ENCODE results near the gene GK2.

Gene GK2

GRCh38 chr4:79360006-79360405 is 48.0 kb downstream of the GK2 start:
- Histone ChIP-seq H2BK12ac (ENCODE audit: low read length) (no peak overlapping the region), H3K79me2 (ENCODE audit: control insufficient read depth, insufficient read depth, low read length, poor library complexity) (no peaks in the 10 kb centered on the region), H3K23ac (ENCODE audit: low read length) (no peak overlapping the region), H3K9ac (ENCODE audit: low read length) (no peak overlapping the region), H3K4me2 (ENCODE audit: low read length) (no peak overlapping the region), H3K4me1 (ENCODE audit: control insufficient read depth in 1 of 2, insufficient read depth in 2 of 2, low read length in 2 of 2) (no peaks in the 10 kb centered on the region), H3K36me3 (ENCODE audit: control insufficient read depth in 1 of 2, insufficient read depth in 2 of 2, low read length in 2 of 2) (no peaks in the 10 kb centered on the region), H3K79me1 (ENCODE audit: low read length) (no peaks in the 10 kb centered on the region), H2BK120ac (ENCODE audit: insufficient read depth, low read length, poor library complexity) (no peak overlapping the region), H3K27ac (ENCODE audit: low read depth, low read length) (no peak overlapping the region), H3K9me3 (ENCODE audit: insufficient read depth, low read depth, low read length) (no peaks in the 10 kb centered on the region), H2AFZ (ENCODE audit: insufficient read depth, low read length, poor library complexity) (no peak overlapping the region), H3K4ac (ENCODE audit: low read depth, low read length) (no peak overlapping the region), H2AK5ac (ENCODE audit: low read length) (no peak overlapping the region), H4K91ac (ENCODE audit: low read depth, low read length) (no peak overlapping the region), H3K27me3 (ENCODE audit: insufficient read depth, low read length) (no peaks in the 10 kb centered on the region), H3K4me3 (ENCODE audit: low read depth, low read length) (no peak overlapping the region), H3K18ac (ENCODE audit: low read length) (no peak overlapping the region), H4K12ac (ENCODE audit: low read depth, low read length) (no peak overlapping the region), H3K14ac (ENCODE audit: low read length) (no peak overlapping the region), H4K8ac (ENCODE audit: low read depth, low read length) (no peak overlapping the region), H2BK5ac (ENCODE audit: low read depth, low read length, poor library complexity) (no peak overlapping the region)
- no peak for DNase-seq

GRCh38 chr4:79358438-79358837 is 49.6 kb downstream of the GK2 start:
- Histone ChIP-seq H3K4me3 (ENCODE audit: low read depth, low read length) (no peak overlapping the region), H3K4ac (ENCODE audit: low read depth, low read length) (no peak overlapping the region), H3K4me1 (ENCODE audit: control insufficient read depth in 1 of 2, insufficient read depth in 2 of 2, low read length in 2 of 2) (no peaks in the 10 kb centered on the region), H3K36me3 (ENCODE audit: control insufficient read depth in 1 of 2, insufficient read depth in 2 of 2, low read length in 2 of 2) (no peaks in the 10 kb centered on the region), H3K23ac (ENCODE audit: low read length) (no peak overlapping the region), H4K91ac (ENCODE audit: low read depth, low read length) (no peak overlapping the region), H3K18ac (ENCODE audit: low read length) (no peak overlapping the region), H3K79me1 (ENCODE audit: low read length) (no peaks in the 10 kb centered on the region), H3K14ac (ENCODE audit: low read length) (no peak overlapping the region), H4K12ac (ENCODE audit: low read depth, low read length) (no peak overlapping the region), H4K8ac (ENCODE audit: low read depth, low read length) (no peak overlapping the region), H3K27me3 (ENCODE audit: insufficient read depth, low read length) (no peaks in the 10 kb centered on the region), H3K79me2 (ENCODE audit: control insufficient read depth, insufficient read depth, low read length, poor library complexity) (no peaks in the 10 kb centered on the region), H2BK5ac (ENCODE audit: low read depth, low read length, poor library complexity) (no peak overlapping the region), H2AK5ac (ENCODE audit: low read length) (no peak overlapping the region), H3K9me3 (ENCODE audit: insufficient read depth, low read depth, low read length) (no peaks in the 10 kb centered on the region), H3K9ac (ENCODE audit: low read length) (no peak overlapping the region), H2BK120ac (ENCODE audit: insufficient read depth, low read length, poor library complexity) (no peak overlapping the region), H2AFZ (ENCODE audit: insufficient read depth, low read length, poor library complexity) (no peak overlapping the region), H3K27ac (ENCODE audit: low read depth, low read length) (no peak overlapping the region), H2BK12ac (ENCODE audit: low read length) (no peak overlapping the region), H3K4me2 (ENCODE audit: low read length) (no peak overlapping the region)
- WGBS (ENCODE audit: extremely low coverage, insufficient coverage, insufficient read length): no CpG with 5 or more reads among the region's 1 CpG
- DNase-seq: no peak

GRCh38 chr4:79357365-79357764 is 50.7 kb downstream of the GK2 start:
- H3K23ac ChIP-seq (ENCODE audit: low read length): no peak overlapping the region

More at GRCh38 chr4:79357365-79357764, 50.7 kb downstream of the GK2 start:
- Histone ChIP-seq H3K4me2 (ENCODE audit: low read length) (no peak overlapping the region), H3K4ac (ENCODE audit: low read depth, low read length) (no peak overlapping the region), H3K18ac (ENCODE audit: low read length) (no peak overlapping the region), H2BK5ac (ENCODE audit: low read depth, low read length, poor library complexity) (no peak overlapping the region), H3K27me3 (ENCODE audit: insufficient read depth, low read length) (no peaks in the 10 kb centered on the region), H3K27ac (ENCODE audit: low read depth, low read length) (no peak overlapping the region), H4K8ac (ENCODE audit: low read depth, low read length) (no peak overlapping the region), H2BK120ac (ENCODE audit: insufficient read depth, low read length, poor library complexity) (no peak overlapping the region), H3K4me3 (ENCODE audit: low read depth, low read length) (no peak overlapping the region), H3K4me1 (ENCODE audit: control insufficient read depth in 1 of 2, insufficient read depth in 2 of 2, low read length in 2 of 2) (no peaks in the 10 kb centered on the region), H3K9ac (ENCODE audit: low read length) (no peak overlapping the region), H2AK5ac (ENCODE audit: low read length) (no peak overlapping the region), H3K14ac (ENCODE audit: low read length) (no peak overlapping the region), H4K91ac (ENCODE audit: low read depth, low read length) (no peak overlapping the region), H4K12ac (ENCODE audit: low read depth, low read length) (no peak overlapping the region), H3K79me1 (ENCODE audit: low read length) (no peaks in the 10 kb centered on the region), H3K9me3 (ENCODE audit: insufficient read depth, low read depth, low read length) (no peaks in the 10 kb centered on the region), H3K36me3 (ENCODE audit: control insufficient read depth in 1 of 2, insufficient read depth in 2 of 2, low read length in 2 of 2) (no peaks in the 10 kb centered on the region), H3K79me2 (ENCODE audit: control insufficient read depth, insufficient read depth, low read length, poor library complexity) (no peaks in the 10 kb centered on the region), H2AFZ (ENCODE audit: insufficient read depth, low read length, poor library complexity) (no peak overlapping the region), H2BK12ac (ENCODE audit: low read length) (no peak overlapping the region)
- no peak for DNase-seq
- no CpG with 5 or more reads among the region's 8 CpGs for WGBS (ENCODE audit: extremely low coverage, insufficient coverage, insufficient read length)

Measured in trophoblast cell (in vitro differentiated cells and primary cell).